HG03159 (cell line): ENCODE measurements around the gene GRM1.

Experiments used
- ATAC-seq: cut with Tn5 transposase; IDR thresholded peaks from one replicate; pipeline ENCODE4 v1.9.1; 2021; ENCODE audit warnings: mild to moderate bottlenecking, moderate library complexity; ENCODE audit not compliant: unreplicated experiment

GRM1 gene

DNA sequence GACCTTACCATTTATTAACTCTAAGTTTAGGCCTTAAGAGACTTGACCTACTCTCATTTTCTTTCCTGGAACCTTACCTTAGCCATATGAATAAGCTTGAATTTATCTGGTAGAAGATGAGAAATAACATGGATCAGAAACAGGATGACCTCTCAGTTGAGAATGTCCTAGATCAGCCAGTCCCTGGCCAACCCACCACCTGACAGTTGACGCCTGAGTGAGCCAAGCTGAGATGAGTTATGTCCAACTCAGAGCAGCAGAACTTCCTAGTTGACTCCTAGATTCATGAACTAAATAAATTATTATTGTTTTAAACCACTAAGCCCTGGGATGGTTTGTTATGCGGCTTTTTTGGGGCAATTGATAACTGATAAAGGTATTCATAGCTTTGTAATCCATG is 281.8 kb downstream of the GRM1 start:
- ATAC-seq, result no peak

DNA sequence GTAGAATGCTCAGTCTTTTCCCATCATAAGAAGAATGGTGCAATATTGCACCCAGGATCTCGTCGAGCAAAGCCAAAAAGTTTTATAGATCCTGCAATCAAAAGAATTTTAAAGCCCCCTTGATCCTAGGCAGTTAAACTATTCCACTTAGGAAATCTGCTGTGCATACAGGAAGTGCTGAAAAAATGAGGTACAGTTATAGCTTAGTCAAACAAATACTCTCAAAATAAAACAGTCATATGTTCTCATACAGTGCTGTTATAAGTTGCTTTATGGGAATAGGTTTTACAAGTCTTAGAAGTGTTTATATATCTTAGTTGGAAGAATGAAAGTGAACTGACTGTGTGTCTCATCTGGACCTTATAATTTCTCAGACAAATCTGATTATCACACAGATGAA is 282.2 kb downstream of the GRM1 start:
- no peak for ATAC-seq

DNA sequence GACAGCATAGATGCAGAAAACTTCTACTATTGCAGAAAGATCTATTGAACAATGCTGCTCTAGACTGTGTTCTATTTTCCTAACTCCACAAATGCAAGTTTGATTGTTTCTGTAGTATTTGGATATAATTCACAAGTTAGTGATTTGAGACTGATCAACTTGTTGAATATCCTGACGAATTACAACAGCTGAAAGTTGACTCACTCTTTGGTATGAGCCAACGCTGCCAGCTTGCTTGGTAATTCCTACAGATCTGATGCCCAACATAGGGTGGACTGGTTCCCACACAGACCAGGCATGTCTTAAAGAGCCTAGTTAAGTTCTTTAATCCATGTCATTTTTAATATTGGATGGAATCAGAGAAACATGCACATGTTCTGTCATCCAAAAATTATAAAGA is 283.7 kb downstream of the GRM1 start:
- no peak for ATAC-seq

DNA sequence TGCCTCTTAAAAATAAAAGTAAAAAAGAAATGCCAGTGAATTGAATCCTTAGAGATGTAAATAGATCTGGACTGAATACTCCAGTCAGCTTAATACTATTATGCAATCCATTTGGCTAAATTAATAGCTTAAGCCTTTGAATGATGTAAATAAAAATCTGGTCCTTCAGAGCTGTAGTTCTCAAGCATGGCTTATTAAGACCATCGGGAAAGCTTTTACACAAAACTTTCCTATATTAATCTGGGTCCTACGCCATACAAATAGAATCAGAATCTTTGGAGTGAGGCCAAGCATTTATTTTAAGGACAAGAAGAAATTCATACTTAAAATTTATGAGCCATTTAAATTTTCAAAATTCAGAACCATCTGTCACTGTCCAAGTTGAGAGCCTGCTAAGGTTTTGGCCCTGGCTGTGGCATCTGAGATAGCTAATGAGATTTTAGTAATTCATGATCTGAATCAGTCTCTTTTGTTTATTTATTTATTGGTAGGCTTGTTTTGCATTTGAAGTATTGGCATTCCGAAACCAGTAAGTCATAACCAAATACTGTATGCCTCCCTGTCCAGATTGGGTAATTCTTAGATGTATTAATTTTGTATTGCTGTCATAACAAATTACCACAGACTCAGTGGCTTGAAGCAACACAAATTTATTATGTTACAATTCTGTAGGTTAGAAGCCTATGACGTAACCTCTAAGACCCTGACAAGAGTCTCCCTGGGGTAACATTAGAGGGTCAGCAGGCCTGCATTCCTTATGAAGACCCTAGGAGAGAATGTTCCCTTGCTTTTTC is 286.7 kb downstream of the GRM1 start:
- ATAC-seq, result no peak

- ATAC-seq, result no peak
Measured at GRCh38 chr6:146316175-146316495, 287.3 kb downstream of the GRM1 start.

DNA sequence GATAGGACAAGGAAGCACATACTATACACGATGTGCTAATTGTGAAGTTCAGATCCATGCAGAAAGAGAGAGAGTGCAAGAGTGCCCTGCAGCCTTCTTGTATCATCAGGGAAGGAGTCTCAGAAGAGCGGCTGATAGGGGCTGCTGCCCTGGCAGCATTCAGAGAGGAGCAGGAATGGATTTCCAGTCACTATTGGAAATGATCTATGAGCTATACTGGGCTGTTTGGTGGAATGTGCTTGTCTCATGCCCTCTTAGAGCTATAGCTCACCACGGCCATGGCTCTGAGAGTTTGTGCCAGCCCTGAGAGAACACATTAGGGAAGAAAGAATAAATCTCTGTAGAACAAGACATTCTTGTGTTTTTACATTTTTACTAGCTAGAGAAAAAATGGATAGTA is 302.2 kb downstream of the GRM1 start:
- no peak for ATAC-seq

DNA sequence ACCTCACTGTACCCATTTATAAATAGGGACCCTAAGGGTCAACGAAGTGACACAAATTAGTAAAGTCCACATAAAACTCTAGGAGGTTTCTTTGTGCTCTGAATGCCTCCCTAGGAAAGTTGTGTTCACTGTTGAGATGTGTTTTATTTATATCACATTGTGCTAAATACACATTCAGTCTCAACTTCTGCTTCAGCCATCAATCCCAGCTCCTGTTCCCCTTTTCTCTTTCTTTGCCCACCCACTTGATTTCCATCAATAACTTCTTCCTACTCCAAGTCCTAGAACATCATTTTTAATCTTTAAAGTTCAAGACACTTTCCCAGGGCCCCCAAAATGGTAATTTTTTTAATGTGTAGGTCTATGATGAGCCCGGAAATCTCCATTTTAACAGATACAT is 306.5 kb downstream of the GRM1 start:
- ATAC-seq, result no peak

- ATAC-seq, result no peak
Measured at GRCh38 chr6:146336191-146336590, 307.3 kb downstream of the GRM1 start.

GRCh38 chr6:146337376-146337775 is 308.5 kb downstream of the GRM1 start:
- no peak for ATAC-seq

- ATAC-seq, result no peak
Measured at GRCh38 chr6:146339716-146340115, 310.9 kb downstream of the GRM1 start.

DNA sequence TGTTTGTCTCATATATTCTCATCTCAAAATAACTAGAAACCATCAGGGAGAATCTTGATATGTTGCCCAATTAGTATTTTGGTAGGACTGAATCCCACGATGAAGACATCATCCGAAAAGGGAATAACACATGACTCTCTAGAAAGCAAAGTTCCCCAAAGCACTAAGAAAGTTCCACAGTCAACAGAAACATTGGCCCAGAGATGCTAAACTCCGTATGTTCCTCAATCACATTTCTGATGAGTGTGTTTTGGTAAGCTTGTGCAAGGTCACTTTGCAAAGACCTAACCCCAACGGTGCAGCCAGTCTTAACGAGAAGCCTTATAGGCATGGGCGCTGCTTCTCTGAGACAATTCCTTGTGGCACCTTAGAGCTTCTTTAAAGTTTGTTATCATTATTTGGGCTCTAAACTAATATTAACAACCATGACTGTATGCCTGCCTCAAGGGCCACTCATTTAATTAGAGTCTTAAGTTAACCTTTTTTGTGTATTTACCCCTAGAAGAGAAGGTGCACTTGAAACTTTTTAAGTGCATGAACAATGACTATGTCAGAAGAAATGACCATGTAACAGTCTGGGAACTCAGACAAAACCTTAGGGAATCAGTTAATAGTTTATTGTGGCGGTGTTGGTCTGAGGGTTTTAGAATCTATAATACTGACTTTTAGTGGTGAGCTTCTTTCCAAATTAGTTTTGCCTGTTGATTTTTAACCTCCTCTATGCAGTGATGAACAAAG is 312.8 kb downstream of the GRM1 start:
- no peak for ATAC-seq

DNA sequence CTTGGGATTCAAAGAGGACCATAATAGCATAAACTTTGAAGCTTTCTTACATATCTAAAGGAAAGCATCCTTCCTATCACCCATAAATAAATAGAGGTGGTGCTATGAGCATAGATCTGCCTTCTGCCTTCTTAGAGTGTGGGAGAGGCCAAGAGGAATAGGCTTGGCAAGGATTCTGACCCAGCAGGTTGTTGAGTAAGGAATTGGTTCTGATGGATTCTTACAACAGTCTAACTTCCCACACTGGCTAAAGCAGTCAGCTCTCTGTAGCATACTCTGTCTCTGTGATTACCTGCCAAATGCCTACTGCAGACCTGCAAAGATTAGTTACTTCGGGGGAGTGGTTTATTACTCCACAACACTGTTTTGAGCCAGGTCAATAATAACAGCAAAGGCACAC is 316.7 kb downstream of the GRM1 start:
- no peak for ATAC-seq

DNA sequence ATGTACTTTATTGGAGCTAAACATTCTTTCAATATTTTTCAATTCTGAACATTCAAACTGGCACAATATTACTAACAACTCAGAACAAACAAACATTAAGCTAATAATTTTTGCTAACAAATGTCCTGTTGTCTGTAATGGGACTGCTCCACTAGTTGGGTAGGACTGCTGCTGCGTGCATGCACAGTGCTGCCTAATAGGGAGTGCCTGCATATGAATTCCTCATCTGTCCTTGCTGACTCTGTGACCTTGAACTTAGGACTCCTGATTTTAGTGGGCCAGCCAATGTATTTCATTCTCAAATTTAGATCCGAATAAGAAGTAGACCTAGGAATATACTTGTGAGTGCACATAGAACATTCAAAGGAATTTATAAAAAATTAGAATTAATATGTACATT is 318.2 kb downstream of the GRM1 start:
- no peak for ATAC-seq

DNA sequence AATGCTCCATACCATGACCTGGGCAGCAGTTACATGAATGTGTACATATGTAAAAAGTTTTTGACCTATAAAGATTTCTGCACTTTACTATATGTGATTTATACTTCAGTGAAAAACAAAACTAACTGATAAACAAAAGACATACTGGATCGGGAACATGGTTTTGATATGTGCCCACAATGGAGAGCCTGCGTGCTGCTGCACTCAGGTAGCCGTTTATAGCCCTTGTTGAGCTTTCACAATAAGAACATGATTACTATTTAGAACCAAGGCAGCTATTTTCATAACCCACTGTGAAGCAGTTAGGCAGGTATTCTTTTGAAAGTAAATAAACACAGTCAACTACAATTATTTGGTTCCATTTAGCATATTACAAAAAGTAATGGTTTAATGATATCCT is 318.8 kb downstream of the GRM1 start:
- no peak for ATAC-seq

DNA sequence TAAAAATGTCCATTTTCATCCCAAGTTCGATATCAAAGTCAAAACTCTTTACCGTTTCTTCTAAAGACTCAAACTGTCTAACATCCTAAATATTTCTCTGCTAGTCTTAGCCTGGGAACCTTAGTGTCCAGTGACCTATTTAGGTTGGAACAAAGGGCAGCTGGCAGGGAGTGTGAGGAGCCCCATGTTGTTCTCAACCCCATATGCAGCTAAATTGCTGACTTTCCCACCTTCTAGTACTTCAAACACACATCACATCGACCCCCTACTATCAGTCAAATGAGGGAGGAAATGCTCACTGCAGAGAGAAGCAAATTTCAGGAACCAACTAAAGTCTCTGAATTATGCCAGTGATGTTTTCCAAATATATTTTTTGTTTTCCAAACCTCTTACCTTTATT is 322.2 kb downstream of the GRM1 start:
- no peak for ATAC-seq

DNA sequence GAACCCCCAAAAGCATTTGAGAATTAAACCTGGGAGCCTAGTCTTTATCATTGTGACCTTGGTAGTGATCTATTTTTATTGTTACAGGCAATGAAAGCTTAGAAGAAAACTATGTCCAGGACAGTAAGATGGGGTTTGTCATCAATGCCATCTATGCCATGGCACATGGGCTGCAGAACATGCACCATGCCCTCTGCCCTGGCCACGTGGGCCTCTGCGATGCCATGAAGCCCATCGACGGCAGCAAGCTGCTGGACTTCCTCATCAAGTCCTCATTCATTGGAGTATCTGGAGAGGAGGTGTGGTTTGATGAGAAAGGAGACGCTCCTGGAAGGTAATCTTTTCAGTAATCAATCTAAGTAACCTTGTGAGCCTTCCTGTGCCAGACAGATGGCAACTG is 323.3 kb downstream of the GRM1 start:
- no peak for ATAC-seq

DNA sequence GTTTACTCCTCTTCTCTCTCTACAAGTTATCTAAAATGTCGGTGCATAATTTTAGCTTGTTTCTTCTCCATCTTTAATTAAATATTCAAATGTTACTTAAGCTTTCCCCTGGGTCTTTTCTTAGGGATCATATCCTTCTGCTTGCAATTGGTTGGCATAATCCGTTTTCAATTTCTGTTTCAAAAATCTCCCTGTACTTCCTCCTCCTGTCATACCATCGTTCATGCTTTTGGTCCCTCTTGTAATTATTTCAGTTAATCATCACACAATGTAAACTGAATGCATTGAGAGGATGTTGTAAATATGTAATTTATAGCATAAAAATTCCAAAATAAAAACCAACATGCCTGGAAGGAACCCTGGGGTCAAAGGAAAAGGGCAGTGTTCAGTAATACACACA is 325.6 kb downstream of the GRM1 start:
- ATAC-seq, result no peak

DNA sequence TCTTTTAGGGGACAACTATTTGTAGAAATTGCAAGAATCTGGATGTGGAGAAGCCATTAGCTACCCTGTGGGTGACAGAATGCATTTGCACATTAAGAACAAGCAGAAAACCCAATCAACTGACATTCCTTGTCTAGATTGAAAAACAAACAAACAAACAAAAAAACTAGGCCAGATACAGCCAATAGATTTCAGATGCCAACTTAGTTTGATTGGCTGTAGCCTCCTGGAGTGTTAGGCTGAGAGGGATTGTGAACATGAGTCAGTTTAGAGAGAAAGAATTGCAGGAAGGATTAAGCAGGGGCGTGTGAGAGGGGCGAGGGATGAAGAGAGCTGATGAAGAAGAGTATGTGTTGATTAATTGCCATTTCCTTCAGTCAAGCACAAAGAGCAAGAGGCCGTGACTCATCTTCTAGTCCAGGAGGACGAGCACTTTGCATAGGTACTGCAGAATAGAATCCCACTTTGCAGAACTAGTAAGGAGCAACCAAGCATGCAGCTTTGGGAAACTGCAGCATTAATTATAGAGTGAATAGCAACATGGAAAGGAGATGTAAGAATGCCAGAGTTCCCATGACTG is 326.7 kb downstream of the GRM1 start:
- ATAC-seq, result no peak

DNA sequence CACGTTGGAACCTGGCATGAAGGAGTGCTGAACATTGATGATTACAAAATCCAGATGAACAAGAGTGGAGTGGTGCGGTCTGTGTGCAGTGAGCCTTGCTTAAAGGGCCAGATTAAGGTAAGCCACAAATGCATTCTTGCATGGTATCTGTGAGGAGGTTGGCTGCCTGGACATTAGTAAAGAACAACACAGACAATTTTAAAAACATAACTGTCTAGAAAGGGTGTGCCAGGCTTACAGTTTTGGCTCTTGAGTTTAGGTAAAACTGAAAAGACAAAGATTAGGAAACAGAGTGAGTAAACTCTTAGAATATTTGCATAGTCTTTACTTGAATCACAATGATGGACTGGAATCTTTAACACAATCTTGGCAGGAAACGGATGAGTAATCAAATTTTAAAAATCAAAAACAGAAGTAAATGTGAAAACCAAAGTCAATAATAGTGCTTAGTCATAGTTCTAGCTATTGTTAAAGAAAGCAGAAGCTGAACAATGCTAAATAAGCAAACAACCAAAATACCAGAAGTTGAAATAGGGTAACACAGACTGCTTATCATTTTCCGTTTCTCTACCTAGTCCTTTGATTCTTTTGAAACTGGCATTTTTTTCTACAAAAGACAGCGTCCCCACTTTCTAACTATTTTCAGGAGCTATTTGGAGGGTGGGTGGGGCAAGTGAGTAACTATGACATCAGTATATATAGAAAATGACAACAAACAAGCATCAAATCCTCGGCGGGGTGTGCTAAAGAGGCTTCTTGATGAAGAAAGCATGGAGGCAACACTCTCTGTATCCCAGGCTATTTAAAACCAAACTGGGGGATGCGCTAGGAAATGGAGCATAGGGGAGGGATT is 328.9 kb downstream of the GRM1 start:
- peak; percentile 58 for ATAC-seq

DNA sequence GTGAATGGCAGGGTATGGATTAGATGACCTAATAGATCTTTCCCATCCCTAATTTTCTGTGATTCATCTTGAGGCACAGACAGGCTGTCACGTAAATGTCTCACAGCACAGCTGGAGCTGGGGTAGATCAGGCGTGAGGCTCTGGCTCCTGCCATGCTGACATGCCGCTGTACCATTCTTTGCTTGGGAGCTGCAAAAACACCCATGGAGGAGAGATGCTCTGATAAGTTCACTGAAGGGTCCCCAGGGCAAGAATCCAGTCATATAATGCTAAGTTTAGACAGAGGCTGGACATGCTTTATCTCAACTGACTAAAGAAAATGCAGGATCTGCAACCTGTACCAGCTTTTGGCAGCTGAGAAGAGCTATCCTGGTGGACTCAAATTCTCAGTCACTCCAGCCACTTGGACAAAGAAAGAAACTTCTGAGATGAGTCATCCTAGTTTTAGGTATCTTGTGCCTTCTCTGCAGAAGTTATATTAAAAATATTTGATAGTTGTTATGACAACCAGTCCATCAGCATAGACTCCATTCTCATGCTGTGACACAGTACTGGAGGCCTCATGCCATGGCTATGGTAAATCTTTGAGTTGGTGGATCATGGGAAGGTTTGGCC is 329.7 kb downstream of the GRM1 start:
- no peak for ATAC-seq

- ATAC-seq, result no peak
Measured at GRCh38 chr6:146359131-146359530, 330.3 kb downstream of the GRM1 start.
